Psoas muscle (tissue), 8 donors: ENCODE data around the gene FOLR3. TPM values are rescaled to one million over a fixed set of nuclear protein-coding genes. Genes with fewer than 3 reads are reported as not detected.

Experiments used
- ATAC-seq, 4 donors: fragments of 200-7000 bp; cut with Tn5 transposase; one replicate each; pipeline ENCODE4 v1.9.1; 2020; ENCODE audit warnings: moderate library complexity in 3 of 4, mild to moderate bottlenecking in 2 of 4
- DNase-seq, 2 donors: peaks; one replicate each; pipeline ENCODE4 v3.0.0-alpha.2; 2020
- H3K27ac ChIP-seq: fragments of 200-600 bp; one replicate; pipeline ENCODE4 v1.8.0; 2022
- H3K27me3 ChIP-seq, 3 donors: fragments of 200-600 bp in 1 of 3; one replicate each; pipeline versions ENCODE4 v1.6.1 to v1.8.0; 2013 to 2022; ENCODE audit warnings: low read length in 2 of 3, mild to moderate bottlenecking in 2 of 3, moderate library complexity in 1 of 3; ENCODE audit not compliant: insufficient read depth in 3 of 3
- H3K36me3 ChIP-seq, 2 donors: fragments of 200-600 bp in 1 of 2; one replicate each; pipeline versions ENCODE4 v1.6.1 to v1.8.0; 2013 to 2022; ENCODE audit warnings: low read depth in 1 of 2, mild to moderate bottlenecking in 1 of 2, moderate library complexity in 1 of 2; ENCODE audit not compliant: insufficient read depth in 1 of 2
- H3K4me1 ChIP-seq: fragments of 200-600 bp; one replicate; pipeline ENCODE4 v1.8.0; 2022
- H3K4me3 ChIP-seq: fragments of 200-600 bp; one replicate; pipeline ENCODE4 v1.8.0; 2022; ENCODE audit warnings: mild to moderate bottlenecking
- H3K9me3 ChIP-seq: fragments of 200-600 bp; one replicate; pipeline ENCODE4 v1.8.0; 2022
- WGBS, 3 donors: extraction: QIAGEN DNeasy Blood & Tissue Kit; methylation state at CpG; one replicate each; pipeline versions ENCODE4 v1.1.6 to v1.1.7; 2013; 5-methylcytosine and 5-hydroxymethylcytosine counted together
- intact Hi-C, 2 donors: fragments of 100-400 bp; cut with DNase I; formaldehyde crosslinking; loops; one replicate each; pipeline versions ENCODE4 v1.11.0 to v1.14.2; 2022
- polyA plus RNA-seq, 3 donors: library from polyadenylated mRNA; stranded (reverse); fragments of 200-250 nt; gene quantifications; one replicate each; pipeline ENCODE4 v1.2.3, GENCODE V29; 2013
- total RNA-seq, 4 donors: library from RNA; stranded (reverse); fragmentation: NEBNext Ultra II Directional in 2 of 4; extraction: Animal tissue kit (Norgen Biotek cat#: 25700) in 2 of 4; gene quantifications; one replicate each; pipeline versions ENCODE4 v1.2.1 to v1.2.4, GENCODE V29; 2021 to 2023
- TF ChIP-seq, protein P1 (sequence below): fragments of 200-600 bp; IDR thresholded peaks from one replicate; pipeline ENCODE4 v1.8.0; 2022; ENCODE audit warnings: antibody characterized with exemption
- donor health status: healthy with polysubstance abuse.
- donor health status: DM: no; HTN: no; CAD: no; lungs with moderate emphysema.
- donor health status: Bipolar disorder and iron deficiency.
- donor health status: healthy.
- donor health status: DM: yes; HTN: yes; CAD: no.
- donor health status: DM: no; HTN: no; CAD: no.
- donor health status: DM: no; HTN: no; CAD: no.
- donor health status: DM: yes; HTN: yes; CAD: no.

Gene FOLR3
- total and polyA plus RNA-seq, 7 donors: 0.09 to 0.58 TPM; not detected in 5

DNA sequence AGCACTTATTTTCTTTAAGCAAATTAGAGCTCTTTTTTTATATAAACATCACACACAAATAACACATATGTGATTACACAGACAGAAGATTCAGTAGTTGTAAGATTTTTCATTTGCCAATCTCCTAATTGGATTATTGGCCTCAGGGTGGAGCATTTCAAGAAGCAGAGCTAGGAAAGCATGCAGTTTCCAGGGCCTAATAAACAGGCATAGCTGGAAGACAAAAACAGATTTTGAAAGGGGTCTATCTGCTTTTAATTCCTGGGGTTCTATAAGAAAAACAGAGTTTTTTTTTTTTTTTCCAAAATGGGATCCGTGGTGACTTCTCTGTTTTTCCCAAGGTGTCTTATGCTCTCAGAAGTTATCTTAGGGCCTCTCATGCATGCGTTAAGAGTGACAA, 7.6 kb upstream of the FOLR3 start:
- H3K4me3 ChIP-seq: no peak overlapping the region
- intact Hi-C loops: no loop called here
- H3K27me3 ChIP-seq: no peaks in the 10 kb centered on the region
- H3K9me3 ChIP-seq: no peaks in the 10 kb centered on the region
- TF ChIP-seq, protein P1, sequence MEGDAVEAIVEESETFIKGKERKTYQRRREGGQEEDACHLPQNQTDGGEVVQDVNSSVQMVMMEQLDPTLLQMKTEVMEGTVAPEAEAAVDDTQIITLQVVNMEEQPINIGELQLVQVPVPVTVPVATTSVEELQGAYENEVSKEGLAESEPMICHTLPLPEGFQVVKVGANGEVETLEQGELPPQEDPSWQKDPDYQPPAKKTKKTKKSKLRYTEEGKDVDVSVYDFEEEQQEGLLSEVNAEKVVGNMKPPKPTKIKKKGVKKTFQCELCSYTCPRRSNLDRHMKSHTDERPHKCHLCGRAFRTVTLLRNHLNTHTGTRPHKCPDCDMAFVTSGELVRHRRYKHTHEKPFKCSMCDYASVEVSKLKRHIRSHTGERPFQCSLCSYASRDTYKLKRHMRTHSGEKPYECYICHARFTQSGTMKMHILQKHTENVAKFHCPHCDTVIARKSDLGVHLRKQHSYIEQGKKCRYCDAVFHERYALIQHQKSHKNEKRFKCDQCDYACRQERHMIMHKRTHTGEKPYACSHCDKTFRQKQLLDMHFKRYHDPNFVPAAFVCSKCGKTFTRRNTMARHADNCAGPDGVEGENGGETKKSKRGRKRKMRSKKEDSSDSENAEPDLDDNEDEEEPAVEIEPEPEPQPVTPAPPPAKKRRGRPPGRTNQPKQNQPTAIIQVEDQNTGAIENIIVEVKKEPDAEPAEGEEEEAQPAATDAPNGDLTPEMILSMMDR: no peak
- DNase-seq: no peak
- H3K36me3 ChIP-seq: no peaks in the 10 kb centered on the region
- H3K4me1 ChIP-seq: no peaks in the 10 kb centered on the region
- ATAC-seq: no peak
- no peak overlapping the region for H3K27ac ChIP-seq
- WGBS, 3 donors: 52 to 61% (median 60%) methylated on average over 2 of the region's 2 CpGs

DNA sequence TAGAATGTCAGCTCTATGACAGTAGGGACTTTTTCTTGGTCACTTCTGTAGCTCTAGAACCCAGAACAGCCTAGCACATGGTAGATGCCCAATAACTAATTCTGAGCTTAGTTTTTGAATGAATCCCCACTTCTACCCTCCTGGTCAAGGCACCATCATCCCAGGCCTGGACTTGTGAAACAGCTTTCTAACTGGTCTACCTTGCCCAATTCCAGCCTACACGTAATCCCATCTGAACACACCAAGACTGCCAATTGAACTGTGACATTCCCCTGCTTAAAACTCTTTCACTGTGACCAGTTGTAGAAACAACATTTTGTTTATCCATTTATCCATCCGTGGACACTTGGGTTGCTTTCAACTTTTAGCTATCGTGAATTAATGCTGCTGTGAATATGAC, 6.1 kb upstream of the FOLR3 start:
- no peak overlapping the region for H3K4me3 ChIP-seq
- H3K27ac ChIP-seq: no peak overlapping the region
- intact Hi-C loops: no loop called here
- H3K9me3 ChIP-seq: no peaks in the 10 kb centered on the region
- WGBS, 3 donors: 81 to 83% (median 82%) methylated on average over 3 of the region's 3 CpGs
- H3K36me3 ChIP-seq: no peaks in the 10 kb centered on the region
- no peaks in the 10 kb centered on the region for H3K4me1 ChIP-seq
- no peak for DNase-seq
- TF ChIP-seq, protein P1: no peak
- ATAC-seq: no peak
- H3K27me3 ChIP-seq: peaks cover 0 to 3% (median 0%) of the 10 kb centered on the region in 3 donors

DNA sequence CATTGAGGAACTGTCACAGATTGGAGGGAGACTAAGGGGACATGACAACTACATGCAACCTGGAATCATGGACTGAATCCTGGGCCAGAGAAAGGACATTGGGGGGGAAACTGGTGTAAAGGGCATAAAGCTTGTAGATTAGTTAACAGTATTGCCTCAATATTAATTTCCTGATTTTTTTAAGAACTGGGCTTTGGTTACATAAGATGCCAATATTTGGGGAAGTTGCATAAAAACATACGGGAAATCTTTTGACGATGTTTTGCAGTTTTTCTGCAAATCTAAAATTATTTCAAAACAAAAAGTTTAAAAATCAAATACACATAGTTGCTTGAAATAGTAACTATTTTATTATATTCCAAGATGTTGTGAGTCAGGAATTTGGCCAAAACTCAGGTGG, 2.9 kb upstream of the FOLR3 start:
- TF ChIP-seq, protein P1: no peak
- H3K27me3 ChIP-seq: peaks cover 0 to 3% (median 0%) of the 10 kb centered on the region in 3 donors
- ATAC-seq: no peak

DNA sequence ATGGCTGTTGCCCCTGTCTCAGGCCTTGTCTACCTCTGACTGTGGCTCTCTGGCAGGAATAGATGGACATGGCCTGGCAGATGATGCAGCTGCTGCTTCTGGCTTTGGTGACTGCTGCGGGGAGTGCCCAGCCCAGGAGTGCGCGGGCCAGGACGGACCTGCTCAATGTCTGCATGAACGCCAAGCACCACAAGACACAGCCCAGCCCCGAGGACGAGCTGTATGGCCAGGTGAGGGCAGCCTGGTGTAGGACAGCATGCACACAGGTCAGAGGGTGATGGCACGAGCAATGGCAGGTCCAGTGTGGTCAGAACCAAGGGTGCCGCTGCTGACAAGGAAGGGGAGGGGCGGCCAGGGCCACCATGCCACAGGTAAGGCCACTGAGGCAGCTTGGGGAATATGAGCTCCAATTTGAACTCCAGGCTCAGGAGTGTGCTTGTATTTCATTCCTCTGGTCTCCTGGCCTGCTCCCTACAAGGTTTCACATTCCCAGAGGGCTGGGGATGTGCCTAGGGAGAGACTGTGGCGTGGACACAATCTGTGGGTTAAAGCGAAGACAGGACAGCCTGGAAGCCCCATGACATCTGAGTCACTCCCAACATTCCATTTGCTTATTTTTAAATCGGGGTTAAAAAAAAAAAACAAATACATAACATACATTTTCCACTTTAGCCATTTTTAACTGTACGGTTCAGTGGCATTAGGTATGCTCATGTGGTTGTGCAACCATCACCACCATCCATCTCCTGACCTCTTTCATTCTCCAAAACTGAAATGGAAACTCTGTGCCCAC, 562 bp downstream of the FOLR3 start:
- 82 to 84% (median 83%) methylated on average over 13 to 14 of the region's 14 CpGs for WGBS, 3 donors
- TF ChIP-seq, protein P1: no peak
- H3K9me3 ChIP-seq: no peaks in the 10 kb centered on the region
- H3K36me3 ChIP-seq: no peaks in the 10 kb centered on the region
- H3K27ac ChIP-seq: no peak overlapping the region
- intact Hi-C loops: no loop called here
- peaks cover 0 to 3% (median 0%) of the 10 kb centered on the region in 3 donors for H3K27me3 ChIP-seq
- ATAC-seq (no peak), DNase-seq (no peak)
- H3K4me1 ChIP-seq: no peaks in the 10 kb centered on the region
- no peak overlapping the region for H3K4me3 ChIP-seq

More for the DNA sequence above, 2.9 kb upstream of the FOLR3 start:
- Histone ChIP-seq H3K9me3 (no peaks in the 10 kb centered on the region), H3K4me1 (no peaks in the 10 kb centered on the region), H3K27ac (no peak overlapping the region), H3K36me3 (no peaks in the 10 kb centered on the region), H3K4me3 (no peak overlapping the region)
- 72 to 85% (median 84%) methylated on average over 2 of the region's 2 CpGs for WGBS, 3 donors
- intact Hi-C loops: no loop called here
- no peak for DNase-seq
